HG02678 (cell line): ENCODE measurements around the gene SULT1A1.
"Not testable (repeated sequence)": the region's sequence is repeated elsewhere in the genome, so short reads cannot be mapped to it uniquely, and the experiment has no call there.

Experiments
- ATAC-seq: cut with Tn5 transposase; IDR thresholded peaks from one replicate; pipeline ENCODE4 v1.9.1; 2021; ENCODE audit warnings: mild to moderate bottlenecking, moderate library complexity; ENCODE audit not compliant: unreplicated experiment

The SULT1A1 gene

DNA sequence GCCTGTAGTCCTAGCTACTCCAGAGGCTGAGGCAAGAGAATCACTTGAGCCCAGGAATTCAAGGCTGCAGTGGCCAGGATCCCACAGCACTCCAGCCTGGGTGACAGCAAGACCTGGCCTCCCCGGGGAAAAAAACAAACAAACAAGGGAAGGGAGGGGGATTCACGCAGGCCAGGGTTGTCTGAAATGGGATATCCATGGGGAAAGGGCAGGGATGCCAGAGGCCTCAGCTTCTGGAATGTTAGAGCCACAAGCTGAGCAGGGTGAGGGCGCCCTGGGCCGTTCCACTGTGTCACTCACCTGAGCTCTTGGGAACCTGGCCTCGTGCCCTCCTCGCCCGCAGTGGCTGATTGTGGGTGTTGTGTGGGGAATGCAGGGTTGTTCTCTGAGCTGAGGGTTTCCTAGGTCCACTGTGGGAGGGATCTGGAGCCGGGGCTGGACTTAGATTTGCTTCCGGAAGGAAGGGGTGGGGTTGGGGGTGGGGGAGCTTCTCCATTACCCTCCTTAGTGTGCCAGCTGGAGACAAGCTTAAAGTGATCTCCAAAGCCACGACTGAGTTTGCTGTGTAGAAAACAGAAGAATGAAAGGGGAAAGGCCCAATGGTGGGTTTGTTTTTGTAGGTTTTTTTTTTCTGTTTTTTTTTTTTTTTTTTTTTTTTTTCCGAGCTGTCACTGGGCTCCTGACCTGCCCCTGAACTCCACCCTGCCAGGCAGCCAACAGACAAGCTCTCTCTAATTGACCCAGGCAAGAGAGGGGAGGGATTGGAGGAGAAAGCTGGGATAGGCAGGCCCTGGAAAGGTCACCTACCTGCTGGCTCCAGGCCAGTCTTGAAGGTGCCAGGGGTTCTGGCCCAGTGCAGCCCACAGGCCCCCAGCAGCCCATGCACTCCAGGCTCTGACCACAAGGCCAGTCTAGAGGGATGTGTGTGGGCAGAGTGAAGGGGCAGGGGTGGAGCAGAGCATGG, at the start of gene SULT1A1:
Gene SULT1A1, minus strand, starts transcription at position 414 of the 964 bp plus-strand sequence. CDS start 1,189 bp downstream, outside the sequence.
- ATAC-seq = no peak

GRCh38 chr16:28639959-28640358, 30.1 kb upstream of the SULT1A1 start:
- not testable (repeated sequence) for ATAC-seq

DNA sequence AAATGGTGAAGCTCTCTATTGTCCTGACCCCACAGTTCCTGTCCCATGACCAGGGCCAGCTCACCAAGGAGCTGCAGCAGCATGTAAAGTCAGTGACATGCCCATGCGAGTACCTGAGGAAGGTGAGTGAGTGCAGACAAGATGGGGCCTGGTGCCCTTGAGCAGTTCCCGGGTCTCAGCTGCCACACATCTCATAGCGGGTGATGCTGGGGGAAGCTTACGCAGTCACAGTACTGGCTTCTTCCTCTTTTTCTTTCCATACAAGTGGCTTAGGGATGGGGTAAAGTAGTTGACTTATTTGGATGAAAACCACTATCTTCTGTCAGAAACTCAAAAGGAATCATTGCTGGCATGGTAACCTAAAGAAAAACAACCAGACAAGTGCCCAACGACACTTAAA, 28.5 kb upstream of the SULT1A1 start:
- ATAC-seq = not testable (repeated sequence)

GRCh38 chr16:28637765-28638164, 27.9 kb upstream of the SULT1A1 start, which contains the start of gene NPIPB8:
Gene NPIPB8 (plus strand): TSS chr16:28638065. CDS start chr16:28638361, 296 bp downstream.
- ATAC-seq = not testable (repeated sequence)

- not testable (repeated sequence) for ATAC-seq
Observed at GRCh38 chr16:28636093-28636823, 26.4 kb upstream of the SULT1A1 start.

DNA sequence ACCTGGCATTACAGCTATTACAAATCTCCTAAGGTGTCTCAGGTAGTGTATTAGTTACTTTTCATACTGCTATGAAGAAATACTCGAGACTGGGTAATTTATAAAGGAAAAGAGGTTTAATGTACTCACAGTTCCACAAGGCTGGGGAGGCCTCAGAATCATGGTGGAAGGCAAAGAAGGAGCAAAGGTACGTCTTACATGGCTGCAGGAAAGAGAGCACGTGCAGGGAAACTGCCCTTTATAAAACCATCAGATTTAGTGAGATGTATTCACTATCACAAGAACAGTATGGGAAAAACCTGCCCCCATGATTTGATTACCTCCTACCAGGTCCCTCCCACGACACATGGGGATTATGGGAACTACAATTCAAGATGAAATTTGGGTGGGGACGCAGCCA, 21.1 kb upstream of the SULT1A1 start:
- ATAC-seq = not testable (repeated sequence)

GRCh38 chr16:28623172-28623711, 13.4 kb upstream of the SULT1A1 start:
- ATAC-seq = no peak

- ATAC-seq = not testable (repeated sequence)
Observed at GRCh38 chr16:28622532-28623171, 12.8 kb upstream of the SULT1A1 start.

- no peak for ATAC-seq
Observed at GRCh38 chr16:28621481-28622155, 11.8 kb upstream of the SULT1A1 start.

DNA sequence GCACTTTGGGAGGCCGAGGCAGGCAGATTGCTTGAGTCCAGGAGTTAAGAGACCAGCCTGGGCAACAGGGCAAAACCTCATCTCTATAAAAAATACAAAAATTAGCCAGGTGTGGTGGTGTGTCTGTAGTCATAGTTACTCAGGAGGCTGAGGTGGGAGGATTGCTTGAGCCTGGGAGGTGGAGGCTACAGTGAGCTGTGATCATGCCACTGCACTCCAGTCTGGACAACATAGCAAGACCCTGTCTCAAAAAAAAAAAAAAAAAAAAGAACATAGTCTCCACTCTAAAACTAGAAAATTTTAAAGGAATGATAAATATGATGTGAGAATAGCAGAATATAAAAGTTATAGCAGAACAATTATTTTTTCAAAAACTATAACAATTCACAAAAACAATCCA, 10.5 kb upstream of the SULT1A1 start:
- ATAC-seq = not testable (repeated sequence)

- no peak for ATAC-seq
Observed at GRCh38 chr16:28617874-28618273, 8.0 kb upstream of the SULT1A1 start.

- no peak for ATAC-seq
Observed at GRCh38 chr16:28616636-28617035, 6.8 kb upstream of the SULT1A1 start.

GRCh38 chr16:28616224-28616577, 6.4 kb upstream of the SULT1A1 start:
- not testable (repeated sequence) for ATAC-seq

DNA sequence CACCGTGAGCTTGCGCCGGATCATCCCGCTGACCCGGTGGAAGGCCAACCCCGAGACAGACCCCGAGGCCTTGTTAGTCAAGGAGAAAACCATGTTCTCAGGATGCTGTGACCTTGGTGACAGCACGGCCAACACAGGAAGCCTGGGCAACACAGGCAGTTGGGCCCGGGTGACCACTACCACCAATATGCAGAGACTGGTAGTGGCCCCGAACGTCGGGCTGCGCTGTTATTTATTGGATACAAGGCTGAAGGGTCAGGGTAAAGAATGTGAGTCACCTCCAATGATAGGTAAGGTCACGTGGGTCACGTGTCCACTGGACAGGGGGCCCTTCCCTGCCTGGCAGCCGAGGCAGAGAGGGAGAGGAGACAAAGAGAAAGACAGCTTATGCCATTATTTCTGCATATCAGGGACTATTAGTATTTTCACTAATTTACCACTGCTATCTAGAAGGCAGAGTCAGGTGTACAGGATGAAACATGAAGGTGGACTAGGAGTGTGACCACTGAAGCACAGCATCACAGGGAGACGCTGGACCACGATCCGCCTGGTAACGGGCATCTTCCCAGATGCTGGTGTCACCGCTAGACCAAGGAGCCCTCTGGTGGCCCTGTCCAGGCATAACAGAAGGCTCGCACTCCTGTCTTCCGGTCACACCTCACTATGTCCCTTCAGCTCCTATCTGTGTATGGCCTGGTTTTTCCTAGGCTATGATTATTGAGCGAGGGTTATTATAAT, 5.8 kb upstream of the SULT1A1 start:
- ATAC-seq = not testable (repeated sequence)

DNA sequence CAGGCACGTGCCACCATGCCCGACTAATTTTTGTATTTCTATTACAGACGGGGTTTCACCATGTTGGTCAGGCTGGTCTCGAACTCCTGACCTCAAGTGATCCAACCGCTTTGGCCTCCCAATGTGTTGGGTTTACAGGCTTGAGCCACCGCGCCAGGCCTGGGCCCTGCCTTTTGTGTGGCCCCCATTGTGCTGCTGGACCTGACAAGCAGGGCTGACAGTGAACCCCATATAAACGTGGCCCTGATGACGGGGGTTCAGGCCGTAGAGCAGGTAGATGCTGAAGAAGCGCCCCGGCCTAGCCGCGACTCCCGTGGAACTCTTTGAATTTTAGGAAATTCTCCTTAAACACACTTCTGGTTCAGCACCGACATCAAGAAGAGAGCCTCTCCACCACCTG, 4.7 kb upstream of the SULT1A1 start:
- ATAC-seq = not testable (repeated sequence)

GRCh38 chr16:28613912-28614311, 4.1 kb upstream of the SULT1A1 start:
- not testable (repeated sequence) for ATAC-seq

DNA sequence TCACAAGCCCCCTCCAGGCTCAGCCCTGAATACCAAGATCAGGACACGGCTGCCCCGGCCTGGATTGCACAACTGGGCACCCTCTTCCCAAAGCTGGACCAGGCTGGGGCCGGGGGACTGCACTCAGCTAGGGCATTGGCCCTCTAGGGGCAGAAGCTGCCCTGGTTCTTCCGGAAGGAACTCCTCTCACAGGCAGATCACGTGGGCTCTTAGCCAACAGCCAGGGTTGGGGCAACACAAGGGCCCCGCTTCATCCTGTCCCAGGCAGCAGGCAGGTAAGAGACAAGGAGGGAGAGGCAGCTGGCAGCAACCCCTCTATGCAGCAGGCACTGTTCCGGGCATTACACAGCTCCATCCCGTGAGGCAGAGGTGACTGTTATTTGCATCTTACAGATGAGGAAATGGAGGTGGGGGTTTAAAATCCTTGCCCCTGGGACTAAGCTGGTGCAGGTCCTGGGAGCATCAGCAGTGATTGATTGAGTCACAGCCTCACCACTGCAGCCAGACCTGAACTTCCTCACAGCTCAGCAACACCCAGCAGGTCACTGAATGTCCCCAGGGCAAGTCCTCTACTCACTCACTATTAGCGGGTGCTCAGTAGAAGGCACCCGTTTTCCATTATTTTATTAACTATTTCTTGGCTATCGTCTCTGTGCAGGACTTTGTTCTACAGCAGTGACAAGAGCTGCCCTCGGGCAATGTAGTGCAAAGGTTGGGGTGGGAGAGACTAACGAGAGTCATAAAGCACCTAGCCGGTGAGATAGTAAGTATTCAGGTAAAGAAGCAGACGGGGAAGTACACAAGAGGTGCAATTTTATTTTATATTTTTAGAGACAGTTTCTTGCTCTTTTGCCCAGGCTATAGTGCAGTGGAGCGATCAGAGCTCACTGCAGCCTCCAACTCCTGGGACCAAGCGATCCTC, 2.8 kb upstream of the SULT1A1 start:
- ATAC-seq = not testable (repeated sequence)

DNA sequence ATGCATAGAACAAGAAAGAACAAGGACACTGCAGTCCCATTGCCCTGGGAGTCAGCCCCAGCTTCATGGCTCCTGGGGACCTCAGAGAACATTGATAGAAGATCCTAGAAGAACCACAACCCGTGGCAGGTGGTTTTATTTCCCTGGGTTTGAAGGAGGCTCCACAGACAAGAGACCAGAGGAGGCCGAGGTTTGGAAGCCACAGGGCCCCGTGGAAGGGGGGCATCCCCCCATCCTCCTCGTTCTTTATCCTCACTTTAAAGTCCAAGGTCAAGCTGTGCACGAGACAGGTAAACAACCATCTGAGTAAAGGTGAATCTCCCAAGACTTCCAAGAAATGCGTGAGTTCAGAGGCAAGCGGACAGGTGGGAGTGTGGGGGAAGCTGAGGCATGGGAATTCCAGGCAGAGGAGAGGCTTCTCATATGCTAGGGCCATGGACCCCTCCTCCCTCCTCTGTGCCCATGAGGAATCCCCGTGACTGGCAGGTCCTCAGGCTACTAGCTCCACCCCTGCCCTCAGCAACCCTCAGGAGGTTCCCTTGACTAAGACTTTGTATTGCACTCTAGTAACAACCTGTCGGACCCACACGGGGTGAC, 849 bp upstream of the SULT1A1 start:
- no peak for ATAC-seq
